HFFc6 (cell line): Measurements from ENCODE around the gene PPP1R2. TPM values are rescaled to one million over a fixed set of nuclear protein-coding genes. Genes with fewer than 3 reads are reported as not detected.
A peak's percentile ranks its signal among the peaks of the same experiment; 100 is the strongest.

ENCODE experiments used
- DNase-seq: peaks from one replicate; pipeline ENCODE4 v3.0.0-alpha.2; 2018
- H3K27ac Mint-ChIP-seq: 2 replicates; pipeline ENCODE4 v1.8.0; 2020; ENCODE audit warnings: mild to moderate bottlenecking, mixed read lengths
- H3K27me3 Mint-ChIP-seq: 2 replicates; pipeline ENCODE4 v1.8.0; 2021; ENCODE audit warnings: mild to moderate bottlenecking, moderate library complexity, mixed read lengths; ENCODE audit not compliant: insufficient read depth
- H3K36me3 Mint-ChIP-seq: 2 replicates; pipeline ENCODE4 v1.8.0; 2021; ENCODE audit warnings: low read depth, mixed read lengths
- H3K4me1 Mint-ChIP-seq: 2 replicates; pipeline ENCODE4 v1.8.0; 2020; ENCODE audit warnings: low read depth, mixed read lengths
- H3K4me3 Mint-ChIP-seq: 2 replicates; pipeline ENCODE4 v1.8.0; 2020; ENCODE audit warnings: mild to moderate bottlenecking, moderate library complexity, mixed read lengths
- H3K9me3 Mint-ChIP-seq: 2 replicates; pipeline ENCODE4 v1.8.0; 2020; ENCODE audit warnings: mild to moderate bottlenecking, mixed read lengths
- CTCF ChIP-seq: fragments of 200-600 bp; sonication (generic); IDR thresholded peaks from 2 replicates; pipeline ENCODE4 v1.5.0; 2021; ENCODE audit warnings: antibody characterized with exemption, mild to moderate bottlenecking
- total RNA-seq, 6 experiments: library from RNA; stranded (reverse); fragmentation: NEBNext Ultra II Directional; extraction: Animal tissue kit (Norgen Biotek cat#: 25700); gene quantifications; 2 replicates in 1 of 6; 3 replicates in 5 of 6; pipeline ENCODE4 v1.2.3, GENCODE V29; 2021

PPP1R2 gene
- total RNA-seq, 6 experiments from 2014 or later: 39.7 to 44.0 (median 42.0) TPM

- no peak overlapping the region for H3K4me3 Mint-ChIP-seq
Measured at GRCh38 chr3:195563317-195563716, 20.2 kb upstream of the PPP1R2 start.

GRCh38 chr3:195559723-195560409, 16.7 kb upstream of the PPP1R2 start:
- DNase-seq: no peak
- Mint-ChIP-seq H3K9me3 (no peaks in the 10 kb centered on the region), H3K36me3 (no peaks in the 10 kb centered on the region; the same call in 1 of the 2 replicates), H3K27me3 (peaks cover 22% of the 10 kb centered on the region), H3K4me1 (no peaks in the 10 kb centered on the region), H3K4me3 (no peak overlapping the region), H3K27ac (no peak overlapping the region)
- no peak for TF ChIP-seq CTCF

More at GRCh38 chr3:195563317-195563716, 20.2 kb upstream of the PPP1R2 start:
- Mint-ChIP-seq H3K4me1 (no peaks in the 10 kb centered on the region), H3K9me3 (no peaks in the 10 kb centered on the region), H3K27ac (no peak overlapping the region), H3K27me3 (peaks cover 28% of the 10 kb centered on the region), H3K36me3 (no peaks in the 10 kb centered on the region; the same call in 1 of the 2 replicates)
- no peak for TF ChIP-seq CTCF
- no peak for DNase-seq

DNA sequence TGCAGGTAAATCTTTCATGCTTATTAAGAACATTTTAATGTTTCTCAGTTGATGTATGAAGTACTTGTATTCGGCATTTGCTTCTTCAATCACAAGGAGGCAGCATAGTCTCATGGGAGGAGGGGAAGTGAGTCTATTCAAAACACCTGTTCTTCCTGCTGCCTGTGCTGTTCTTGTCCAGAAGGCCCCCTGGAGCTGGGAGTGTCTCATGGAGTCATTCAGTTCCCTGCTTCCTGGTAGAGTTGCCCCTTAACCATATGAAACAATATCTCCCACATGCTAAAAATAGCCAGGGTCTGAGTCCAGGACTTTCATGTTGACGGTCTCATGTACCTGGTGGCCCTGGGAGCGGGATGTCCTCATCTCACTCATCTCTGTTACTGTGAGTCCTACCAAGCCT, 15.5 kb upstream of the PPP1R2 start:
- Mint-ChIP-seq H3K4me3 (no peak overlapping the region), H3K27me3 (peaks cover 26% of the 10 kb centered on the region), H3K9me3 (no peaks in the 10 kb centered on the region), H3K36me3 (no peaks in the 10 kb centered on the region; the same call in 1 of the 2 replicates), H3K27ac (no peak overlapping the region), H3K4me1 (no peaks in the 10 kb centered on the region)
- peak; percentile 50; the same call in 1 of the 2 replicates for TF ChIP-seq CTCF
- DNase-seq: no peak

GRCh38 chr3:195557322-195557721, 14.2 kb upstream of the PPP1R2 start:
- Mint-ChIP-seq H3K27ac (no peak overlapping the region), H3K36me3 (no peaks in the 10 kb centered on the region), H3K27me3 (peaks cover 25% of the 10 kb centered on the region), H3K4me1 (no peaks in the 10 kb centered on the region), H3K9me3 (no peaks in the 10 kb centered on the region), H3K4me3 (no peak overlapping the region)
- DNase-seq: no peak
- TF ChIP-seq CTCF: no peak

DNA sequence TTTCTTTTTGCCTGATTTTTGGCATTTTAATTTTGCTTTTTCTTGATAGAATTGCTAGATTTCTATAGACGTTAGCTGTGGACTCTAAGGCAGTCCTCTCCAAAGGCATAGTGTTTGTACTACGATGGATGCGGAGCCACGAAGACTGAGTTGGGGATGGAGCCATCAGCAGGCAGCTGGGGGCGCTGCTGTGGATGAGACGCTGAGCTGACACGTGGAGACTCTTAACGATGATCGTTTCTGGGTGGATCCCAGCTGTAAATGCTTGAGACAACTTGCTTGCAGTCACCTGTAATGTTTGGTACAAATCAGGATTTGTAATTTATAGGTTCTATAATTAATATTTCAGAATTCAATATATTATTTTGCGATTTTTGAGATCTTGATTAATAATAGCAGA, 13.3 kb upstream of the PPP1R2 start:
- H3K9me3 Mint-ChIP-seq: no peaks in the 10 kb centered on the region
- no peak for DNase-seq
- H3K4me3 Mint-ChIP-seq: no peak overlapping the region
- peaks cover 26% of the 10 kb centered on the region for H3K27me3 Mint-ChIP-seq
- H3K4me1 Mint-ChIP-seq: no peaks in the 10 kb centered on the region
- no peaks in the 10 kb centered on the region for H3K36me3 Mint-ChIP-seq
- peak; percentile 30; the same call in 1 of the 2 replicates for TF ChIP-seq CTCF
- no peak overlapping the region for H3K27ac Mint-ChIP-seq
